ENCODE data around the gene F10.

The F10 gene

DNA sequence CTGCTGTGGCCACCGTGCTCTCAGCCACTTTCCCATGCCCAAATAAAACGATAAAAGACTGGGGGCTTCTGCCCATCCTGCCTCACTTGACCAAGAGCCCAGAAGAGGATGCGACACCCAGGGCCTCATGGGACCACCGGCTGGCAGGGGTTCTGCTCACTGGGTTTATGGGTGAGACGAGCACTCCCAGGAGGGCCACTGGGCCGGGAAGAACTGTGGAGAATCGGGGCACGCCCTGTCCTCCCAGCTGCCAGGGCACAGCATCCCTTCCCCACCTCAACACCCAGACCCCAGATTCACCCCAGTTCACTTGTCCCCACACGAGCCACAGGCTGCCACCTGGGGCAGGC is 4.7 kb upstream of the F10 start:
- FAIRE-seq = no peak

- no peak for FAIRE-seq
Measured at GRCh38 chr13:113118261-113119021, 4.2 kb upstream of the F10 start.

- FAIRE-seq = no peak
Measured at GRCh38 chr13:113119166-113119821, 3.3 kb upstream of the F10 start.

DNA sequence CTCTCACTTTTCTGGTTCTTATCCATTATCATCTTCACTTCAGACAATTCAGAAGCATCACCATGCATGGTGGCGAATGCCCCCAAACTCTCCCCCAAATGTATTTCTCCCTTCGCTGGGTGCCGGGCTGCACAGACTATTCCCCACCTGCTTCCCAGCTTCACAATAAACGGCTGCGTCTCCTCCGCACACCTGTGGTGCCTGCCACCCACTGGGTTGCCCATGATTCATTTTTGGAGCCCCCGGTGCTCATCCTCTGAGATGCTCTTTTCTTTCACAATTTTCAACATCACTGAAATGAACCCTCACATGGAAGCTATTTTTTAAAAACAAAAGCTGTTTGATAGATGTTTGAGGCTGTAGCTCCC is 2.8 kb upstream of the F10 start:
- FAIRE-seq = no peak

- no peak for FAIRE-seq
Measured at GRCh38 chr13:113120300-113121182, 2.1 kb upstream of the F10 start.

- FAIRE-seq = no peak
Measured at GRCh38 chr13:113121183-113121927, 1.2 kb upstream of the F10 start.

DNA sequence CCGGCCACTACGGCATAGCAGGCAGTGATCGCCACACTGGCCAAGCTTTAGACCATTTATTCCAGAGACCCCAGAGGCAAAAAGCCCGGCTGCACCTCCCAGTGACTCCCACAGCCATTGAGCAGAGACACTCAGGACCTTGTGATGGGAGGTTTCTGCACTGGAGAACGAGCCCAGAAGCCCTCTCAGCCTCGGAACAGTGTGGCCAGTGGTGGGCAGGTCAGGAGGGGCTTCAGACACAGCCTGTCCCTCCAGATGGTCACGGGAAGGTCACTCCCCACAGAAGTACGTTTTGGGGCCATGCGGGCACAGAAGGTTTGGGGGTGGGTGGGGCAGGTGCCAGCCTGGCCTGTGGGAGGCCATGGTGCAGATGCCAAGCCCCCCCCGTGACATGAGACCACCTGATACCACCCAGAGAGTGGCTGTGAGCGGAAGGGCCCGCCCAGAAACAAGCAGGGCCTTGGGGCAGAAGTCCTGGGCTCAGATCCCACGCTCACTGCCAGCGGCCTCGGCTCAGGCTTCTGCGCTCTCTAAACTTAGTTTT is 599 bp upstream of the F10 start:
- FAIRE-seq = no peak

GRCh38 chr13:113123226-113124201 is 915 bp downstream of the F10 start:
- FAIRE-seq = no peak

GRCh38 chr13:113124211-113124970 is 1.8 kb downstream of the F10 start:
- FAIRE-seq = no peak

GRCh38 chr13:113125506-113126264 is 3.1 kb downstream of the F10 start:
- FAIRE-seq = no peak

DNA sequence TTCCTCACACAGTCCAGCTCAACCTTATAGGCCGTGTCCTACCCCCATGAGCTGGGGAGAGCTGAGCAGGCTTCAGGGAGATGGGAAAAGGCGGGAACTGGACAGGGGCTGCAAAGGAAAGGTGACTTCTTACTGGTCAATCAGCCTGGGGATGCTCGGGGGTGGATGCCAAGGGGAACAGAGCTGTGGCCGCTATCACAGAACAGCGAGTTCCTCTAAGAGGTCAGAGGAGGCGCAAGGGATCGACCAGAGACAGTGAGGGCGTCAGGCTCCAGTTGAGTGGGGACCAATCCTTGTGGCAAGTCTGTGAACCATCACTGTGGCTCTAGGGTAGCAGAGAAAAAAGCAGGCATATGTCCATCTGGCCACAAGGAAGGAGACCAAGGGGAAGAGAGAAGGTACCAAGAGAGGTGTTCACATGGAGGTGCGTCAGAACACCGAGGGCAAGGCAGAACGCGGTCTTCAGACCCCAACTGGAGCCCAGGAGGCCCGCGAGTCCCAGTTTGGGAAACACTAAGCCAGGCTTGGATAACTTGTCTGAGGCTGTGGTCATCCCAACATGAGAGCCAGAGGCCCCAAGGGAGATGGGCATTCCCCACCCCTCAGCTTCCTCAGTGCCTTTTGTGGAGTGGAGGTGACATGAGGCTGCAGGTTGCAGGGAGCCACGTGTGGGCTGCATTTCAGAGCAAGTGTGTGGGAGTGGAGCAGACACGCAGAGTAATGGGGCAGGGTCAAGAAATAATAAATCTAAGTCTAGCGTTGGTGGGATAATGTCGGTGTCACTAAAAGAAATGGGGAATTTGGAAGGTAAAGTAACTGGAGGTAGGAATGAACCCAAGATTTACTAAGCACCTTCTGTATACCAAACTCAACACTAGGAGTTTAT is 3.9 kb downstream of the F10 start:
- FAIRE-seq = no peak

DNA sequence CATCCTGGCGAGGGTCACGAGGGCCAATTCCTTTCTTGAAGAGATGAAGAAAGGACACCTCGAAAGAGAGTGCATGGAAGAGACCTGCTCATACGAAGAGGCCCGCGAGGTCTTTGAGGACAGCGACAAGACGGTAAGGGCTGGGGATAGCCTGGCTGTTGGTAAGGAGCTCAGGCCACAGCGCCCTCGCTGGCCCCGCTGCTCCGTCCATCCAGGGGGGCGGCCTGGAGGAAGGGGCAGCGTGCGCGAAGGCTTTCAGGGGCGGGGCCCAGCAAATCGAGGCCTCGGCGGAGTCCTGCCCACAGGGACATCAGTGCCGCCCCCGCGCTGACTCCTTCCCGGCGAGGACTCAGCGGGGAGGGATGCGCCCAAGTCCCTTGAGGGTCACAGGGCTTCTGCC is 6.9 kb downstream of the F10 start:
- no peak for FAIRE-seq

GRCh38 chr13:113129921-113130750 is 7.5 kb downstream of the F10 start:
- no peak for FAIRE-seq

DNA sequence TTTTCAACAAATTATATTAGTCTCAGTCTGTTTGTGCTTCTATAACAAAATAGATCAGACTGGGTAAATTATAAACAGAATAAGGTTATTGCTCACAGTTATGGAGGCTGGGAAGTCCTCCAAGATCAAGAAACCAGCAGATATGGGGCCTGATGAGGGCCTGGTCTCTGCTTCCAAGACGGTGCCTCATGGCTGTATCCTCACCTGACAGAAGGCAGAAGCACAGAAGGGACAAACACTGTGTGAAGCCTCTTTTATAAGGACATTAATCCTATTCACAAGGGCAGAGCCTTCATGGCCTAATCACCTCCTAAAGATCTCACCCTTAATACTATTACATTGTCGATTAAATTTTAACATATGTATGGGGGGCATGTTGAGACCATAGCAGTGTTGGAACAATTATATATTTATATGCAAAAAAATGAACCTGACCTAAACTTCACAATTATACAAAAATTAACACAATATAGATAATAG is 12.7 kb downstream of the F10 start:
- no peak for FAIRE-seq

DNA sequence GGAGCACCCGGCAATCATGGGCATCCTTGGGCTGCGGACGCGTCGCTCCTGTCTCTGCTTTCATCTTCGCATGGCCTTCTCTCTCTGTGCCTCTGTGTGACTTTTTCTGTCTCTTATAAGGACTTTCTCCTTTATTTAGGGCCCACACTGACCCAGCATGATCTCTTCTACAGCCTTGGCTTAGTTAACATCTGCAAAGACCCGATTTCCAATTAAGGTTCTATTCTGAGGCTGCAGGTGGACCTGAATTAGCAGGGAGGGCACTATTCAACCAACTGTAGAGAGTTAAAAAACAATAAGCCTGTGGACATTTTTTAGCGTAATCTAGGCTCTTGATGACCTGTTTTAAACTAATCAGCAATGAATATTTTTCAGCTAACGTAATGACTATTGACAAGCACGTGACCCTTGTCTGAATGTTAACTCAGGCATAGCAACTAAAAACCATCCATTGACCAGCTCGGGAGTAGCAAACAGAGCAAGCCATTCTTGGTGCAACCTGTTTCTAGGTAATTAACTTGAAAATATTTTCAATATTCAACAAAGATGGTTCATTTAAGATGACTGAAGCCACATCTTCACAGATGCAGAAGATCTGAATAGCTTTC is 15.2 kb downstream of the F10 start:
- no peak for FAIRE-seq

- no peak for FAIRE-seq
Measured at GRCh38 chr13:113138792-113139551, 16.4 kb downstream of the F10 start.

DNA sequence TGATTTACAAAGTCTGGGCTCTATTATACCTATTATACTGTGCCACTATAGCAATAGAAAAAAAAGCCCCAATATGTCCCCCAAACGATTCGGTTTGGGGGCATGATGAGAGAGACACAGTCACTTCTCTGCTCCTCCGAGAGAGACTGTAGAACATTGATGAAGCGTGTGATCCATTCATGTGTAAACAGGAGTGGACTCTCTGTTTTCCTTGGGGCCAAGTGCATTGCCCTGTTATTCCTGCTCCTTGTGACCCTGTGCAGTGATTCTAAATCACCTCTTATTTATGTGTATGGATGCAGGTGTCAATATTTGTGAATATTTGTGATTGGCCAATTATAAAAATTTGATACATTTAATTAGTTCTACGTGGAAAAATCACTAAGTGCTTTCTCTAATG is 17.0 kb downstream of the F10 start:
- no peak for FAIRE-seq

Data from G401.6 (cell line).